SHP77 (cell line): Measurements from ENCODE around the gene SYPL2.
A peak's percentile ranks its signal among the peaks of the same experiment; 100 is the strongest.
"Not testable (repeated sequence)": the region's sequence is repeated elsewhere in the genome, so short reads cannot be mapped to it uniquely, and the experiment has no call there.

ENCODE experiments used
- DNase-seq, 2 experiments: peaks; one replicate each; lab custom pipeline; 2025; lab: John Stamatoyannopoulos, UW

Gene SYPL2

GRCh38 chr1:109466452-109467300 lies at the start of gene SYPL2:
SYPL2 (plus strand) TSS chr1:109466546; CDS start chr1:109466844, 298 bp downstream.
- DNase-seq, result no peak

DNA sequence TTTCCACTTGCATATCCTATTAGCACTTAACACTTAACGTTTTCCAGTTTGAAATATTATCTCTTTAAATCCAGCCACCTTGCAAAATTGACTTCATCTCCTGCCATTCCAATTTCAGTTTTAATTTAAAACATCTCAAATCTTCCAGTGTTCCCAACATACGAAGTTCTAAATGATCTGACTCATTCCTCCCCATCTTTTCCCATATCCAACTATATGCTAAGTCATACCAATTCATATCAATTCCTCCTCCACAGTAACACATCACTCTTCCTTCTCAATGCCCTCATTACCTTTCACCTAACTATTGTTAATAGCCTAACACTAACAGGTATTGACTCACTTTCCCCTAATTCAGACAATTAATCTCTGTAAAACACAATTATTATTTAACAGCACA lies 42.8 kb upstream of the SYPL2 start:
- DNase-seq, result no peak

GRCh38 chr1:109425391-109426280 lies 40.7 kb upstream of the SYPL2 start:
- peak in 1 of 2 experiments; percentile 55 for DNase-seq

DNA sequence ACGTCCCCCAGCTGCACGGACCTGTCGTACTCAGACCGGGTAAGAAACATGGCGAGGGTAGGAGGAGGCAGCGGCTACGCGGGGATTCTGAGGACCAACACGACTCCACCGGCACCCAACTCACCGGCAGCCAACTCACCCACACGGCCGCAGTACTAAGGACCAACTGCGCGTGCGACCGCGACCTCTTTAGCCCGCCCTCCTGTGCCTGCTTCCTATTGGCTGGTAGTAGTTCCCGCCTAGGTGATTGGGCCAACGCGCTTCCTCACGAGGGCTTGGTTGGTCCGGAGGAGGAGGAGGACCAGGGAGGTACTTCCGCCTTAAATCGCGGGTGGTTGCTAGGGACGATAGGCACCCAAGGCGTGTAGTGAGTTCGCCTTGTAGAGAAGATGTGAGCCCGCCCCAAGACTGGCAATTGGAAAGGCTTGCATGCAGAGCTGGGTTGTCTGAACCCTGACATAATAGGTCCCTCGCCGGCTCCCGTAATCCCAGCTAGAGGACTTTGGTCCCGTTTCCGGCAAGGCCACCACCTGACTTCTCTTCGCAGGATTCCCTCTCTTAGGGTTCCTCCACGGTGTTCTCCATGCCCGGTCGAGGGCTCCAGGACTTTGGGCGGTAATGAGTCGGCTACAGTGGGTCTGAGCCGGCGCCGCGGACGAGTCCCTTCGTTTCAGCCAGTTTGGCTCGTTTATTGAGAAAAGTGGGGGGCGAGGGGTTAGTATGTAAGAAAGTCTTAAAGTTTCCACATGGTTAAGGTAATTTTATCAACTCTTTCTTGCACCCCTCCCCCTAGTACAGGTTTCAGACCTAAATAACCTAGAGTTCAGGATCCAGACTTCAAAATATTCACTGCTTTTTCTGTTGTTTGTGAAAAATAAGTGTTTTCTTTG lies 39.8 kb upstream of the SYPL2 start, which contains the start of gene PSMA5:
Gene PSMA5, minus strand, starts transcription at position 168 of the 890 bp plus-strand sequence. Its CDS starts 118 bp downstream, at position 50.
- peak; percentile 99 for DNase-seq

DNA sequence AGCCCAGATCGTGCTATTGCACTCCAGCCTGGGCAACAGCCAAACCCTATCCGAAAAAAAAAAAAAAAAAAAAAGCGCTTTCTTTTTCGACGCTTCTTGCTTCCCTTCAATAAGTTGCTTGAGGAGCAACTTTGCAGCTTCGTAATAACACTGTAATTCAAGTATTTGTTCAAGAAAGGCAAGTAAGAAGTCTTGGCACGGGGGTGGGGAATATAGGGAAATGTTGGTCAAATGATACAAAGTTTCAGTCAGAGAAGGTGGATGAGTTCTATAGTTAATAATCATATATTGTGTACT lies 39.2 kb upstream of the SYPL2 start:
- DNase-seq, result no peak

- no peak for DNase-seq
Observed at GRCh38 chr1:109432336-109432735, 34.0 kb upstream of the SYPL2 start.

DNA sequence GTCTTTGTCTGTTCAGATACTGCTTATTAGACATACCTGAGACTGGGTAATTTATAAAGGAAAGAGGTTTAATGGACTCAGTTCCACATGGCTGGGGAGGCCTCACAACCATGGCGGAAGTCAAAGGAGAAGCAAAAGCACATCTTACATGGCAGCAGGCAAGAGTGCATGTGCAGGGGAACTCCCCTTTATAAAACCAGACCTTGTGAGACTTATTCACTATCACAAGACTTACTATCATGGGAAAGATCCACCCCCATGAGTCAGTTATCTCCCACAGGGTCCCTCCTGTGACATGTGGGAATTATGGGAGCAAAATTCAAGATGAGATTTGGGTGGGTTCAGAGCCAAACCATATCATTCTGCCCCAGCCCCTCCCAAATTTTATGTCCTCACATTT lies 33.0 kb upstream of the SYPL2 start:
- no peak for DNase-seq

DNA sequence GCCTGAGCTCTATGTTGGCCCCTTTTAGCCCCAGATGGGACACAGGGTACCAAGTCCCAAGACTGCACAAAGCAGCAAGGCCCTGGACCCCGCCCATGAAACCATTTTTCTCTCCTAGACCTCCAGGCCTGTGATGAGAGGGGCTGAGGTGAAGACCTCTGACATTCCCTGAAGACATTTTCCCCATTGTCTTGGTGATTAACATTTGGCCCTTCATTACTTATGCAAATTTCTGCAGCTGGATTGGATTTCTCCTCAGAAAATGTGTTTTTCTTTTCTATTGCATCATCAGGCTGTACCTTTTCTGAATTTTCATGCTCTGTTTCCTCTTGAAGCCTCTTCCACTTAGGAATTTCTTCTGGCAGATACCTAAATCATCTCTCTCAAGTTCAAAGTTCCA lies 31.9 kb upstream of the SYPL2 start:
- no peak for DNase-seq

DNA sequence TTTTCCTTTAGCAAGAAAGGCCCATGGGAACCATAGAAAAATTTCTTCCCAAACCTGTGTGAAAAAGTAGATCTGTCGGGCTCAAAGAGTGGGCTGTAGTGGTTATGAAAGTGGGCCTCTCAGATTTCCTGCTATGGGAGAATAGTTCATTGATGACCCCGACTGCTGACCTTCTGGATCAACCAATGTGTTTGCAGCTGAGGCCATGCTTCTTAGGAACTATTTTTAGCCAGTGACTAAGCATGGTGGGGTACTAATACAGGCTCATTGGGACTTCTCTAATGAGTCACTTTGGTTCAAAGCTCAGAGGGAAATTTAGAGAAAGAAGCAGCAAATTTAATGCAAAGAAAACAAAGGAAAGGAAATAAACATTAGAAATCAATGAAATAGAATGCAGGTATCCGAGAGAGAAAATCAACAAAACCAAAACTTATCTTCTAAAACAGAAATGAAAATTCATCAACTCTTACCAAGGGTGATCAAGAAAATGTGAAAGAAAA lies 27.5 kb upstream of the SYPL2 start:
- DNase-seq, result no peak

DNA sequence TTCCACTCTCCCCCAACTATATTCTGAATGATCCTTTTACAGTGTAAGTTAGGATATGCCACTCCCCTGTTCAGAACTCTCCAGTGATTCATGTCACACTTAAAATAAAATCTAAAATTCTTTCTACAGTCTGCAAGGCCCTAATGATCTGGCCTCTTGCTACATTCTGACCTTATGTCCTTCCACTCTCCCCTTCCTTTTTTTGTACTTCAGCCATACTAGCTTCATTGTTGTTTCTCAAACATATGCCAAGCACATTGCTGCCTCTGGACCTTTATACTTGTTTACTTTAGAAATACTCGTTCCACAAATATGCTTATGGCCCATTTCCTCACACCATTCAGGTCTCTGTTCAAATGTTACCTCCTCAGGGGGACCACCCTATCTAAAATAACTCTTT lies 25.3 kb upstream of the SYPL2 start:
- DNase-seq, result no peak

GRCh38 chr1:109443476-109443875 lies 22.9 kb upstream of the SYPL2 start:
- no peak for DNase-seq

DNA sequence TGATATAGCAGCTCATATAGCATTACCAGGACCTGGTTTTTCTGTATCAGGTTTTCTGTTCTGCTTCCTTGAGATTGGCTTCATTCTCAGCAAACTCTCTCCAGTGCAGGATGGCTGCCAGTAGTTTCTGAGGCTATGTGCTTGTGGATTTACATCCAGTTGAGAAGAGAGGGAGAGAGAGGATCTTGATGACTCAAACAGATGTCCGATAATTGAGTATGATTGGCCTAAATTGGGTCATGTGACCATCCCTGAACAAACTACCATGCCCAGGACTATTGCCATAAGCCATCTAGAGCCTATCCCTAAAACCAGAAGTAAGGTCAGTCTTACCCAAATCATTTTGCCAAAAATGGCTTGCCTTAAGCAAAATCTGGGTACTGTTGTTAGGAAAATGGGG lies 22.0 kb upstream of the SYPL2 start:
- no peak for DNase-seq

GRCh38 chr1:109445949-109446695 lies 20.2 kb upstream of the SYPL2 start:
- not testable (repeated sequence) for DNase-seq

DNA sequence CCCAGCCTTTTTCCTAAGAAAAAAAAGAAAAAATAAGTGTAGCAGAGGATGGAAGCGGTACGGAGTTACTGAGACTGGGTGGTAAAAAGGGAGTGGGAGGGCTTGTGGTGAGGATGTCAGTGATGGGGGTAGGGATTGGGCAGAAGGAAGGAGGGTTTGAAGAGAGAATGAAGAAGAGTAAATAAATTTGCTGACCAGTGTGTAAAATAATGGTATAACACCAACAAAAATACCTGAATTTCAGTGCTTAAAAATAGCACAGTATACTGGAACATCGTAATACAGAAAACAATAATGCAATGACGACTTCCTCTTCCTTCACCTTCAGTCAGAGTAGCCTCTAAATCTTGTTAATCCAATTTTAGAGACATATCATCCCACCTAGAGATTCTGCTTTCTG lies 18.8 kb upstream of the SYPL2 start:
- no peak for DNase-seq

GRCh38 chr1:109454497-109455133 lies 11.7 kb upstream of the SYPL2 start:
- no peak for DNase-seq

GRCh38 chr1:109457819-109458218 lies 8.5 kb upstream of the SYPL2 start:
- no peak for DNase-seq

GRCh38 chr1:109466125-109466451 lies 258 bp upstream of the SYPL2 start:
- no peak for DNase-seq

GRCh38 chr1:109467301-109467777 lies 993 bp downstream of the SYPL2 start:
- no peak for DNase-seq

- DNase-seq, result no peak
Observed at GRCh38 chr1:109468061-109468460, 1.7 kb downstream of the SYPL2 start.

GRCh38 chr1:109468903-109469302 lies 2.6 kb downstream of the SYPL2 start:
- no peak for DNase-seq

GRCh38 chr1:109470245-109470644 lies 3.9 kb downstream of the SYPL2 start:
- no peak for DNase-seq
